Muscle of leg (tissue), 11 donors: ENCODE data around the gene MED19. TPM values are rescaled to one million over a fixed set of nuclear protein-coding genes. Genes with fewer than 3 reads are reported as not detected.
A peak's percentile ranks its signal among the peaks of the same experiment; 100 is the strongest.
"Not testable (repeated sequence)": the region's sequence is repeated elsewhere in the genome, so short reads cannot be mapped to it uniquely, and the experiment has no call there.

Source experiments
- DNase-seq: peaks from one replicate; pipeline ENCODE4 v3.0.0; 2013
- H3K27ac ChIP-seq: one replicate; pipeline ENCODE4 v1.5.1; 2013; ENCODE audit warnings: mild to moderate bottlenecking, low read length, control low read depth
- H3K27me3 ChIP-seq: one replicate; pipeline ENCODE4 v1.6.1; 2013; ENCODE audit warnings: low read length; ENCODE audit not compliant: control insufficient read depth, insufficient read depth
- H3K36me3 ChIP-seq: one replicate; pipeline ENCODE4 v1.6.1; 2013; ENCODE audit warnings: low read length; ENCODE audit not compliant: control insufficient read depth, insufficient read depth
- H3K4me1 ChIP-seq: one replicate; pipeline ENCODE4 v1.6.1; 2013; ENCODE audit warnings: low read length; ENCODE audit not compliant: control insufficient read depth, insufficient read depth
- H3K4me3 ChIP-seq: one replicate; pipeline ENCODE4 v1.5.1; 2013; ENCODE audit warnings: low read length, control low read depth
- H3K9me3 ChIP-seq: replicated peaks from 2 replicates; pipeline ENCODE4 v1.6.1; 2013; ENCODE audit warnings: low read depth, low read length; ENCODE audit not compliant: control insufficient read depth
- WGBS: methylation state at CpG from one replicate; pipeline ENCODE4 v1.1.5; 2013; ENCODE audit warnings: missing lambda C conversion rate; ENCODE audit not compliant: insufficient coverage; 5-methylcytosine and 5-hydroxymethylcytosine counted together
- polyA plus RNA-seq, 8 donors: library from polyadenylated mRNA; unstranded; fragments of 120-200 nt; gene quantifications; one replicate each; pipeline versions ENCODE4 v1.2.1 to v1.2.3, GENCODE V29; 2013; ENCODE audit warnings: inconsistent platforms in 1 of 8, low replicate concordance in 1 of 8; ENCODE audit not compliant: insufficient read length in 8 of 8, insufficient read depth in 1 of 8
- total RNA-seq: library from RNA; stranded (reverse); fragments of 120-200 nt; gene quantifications from one replicate; pipeline ENCODE4 v1.2.4, GENCODE V29; 2013

MED19 gene
- total and polyA plus RNA-seq, 9 donors: 11.3 to 18.9 (median 14.8) TPM

DNA sequence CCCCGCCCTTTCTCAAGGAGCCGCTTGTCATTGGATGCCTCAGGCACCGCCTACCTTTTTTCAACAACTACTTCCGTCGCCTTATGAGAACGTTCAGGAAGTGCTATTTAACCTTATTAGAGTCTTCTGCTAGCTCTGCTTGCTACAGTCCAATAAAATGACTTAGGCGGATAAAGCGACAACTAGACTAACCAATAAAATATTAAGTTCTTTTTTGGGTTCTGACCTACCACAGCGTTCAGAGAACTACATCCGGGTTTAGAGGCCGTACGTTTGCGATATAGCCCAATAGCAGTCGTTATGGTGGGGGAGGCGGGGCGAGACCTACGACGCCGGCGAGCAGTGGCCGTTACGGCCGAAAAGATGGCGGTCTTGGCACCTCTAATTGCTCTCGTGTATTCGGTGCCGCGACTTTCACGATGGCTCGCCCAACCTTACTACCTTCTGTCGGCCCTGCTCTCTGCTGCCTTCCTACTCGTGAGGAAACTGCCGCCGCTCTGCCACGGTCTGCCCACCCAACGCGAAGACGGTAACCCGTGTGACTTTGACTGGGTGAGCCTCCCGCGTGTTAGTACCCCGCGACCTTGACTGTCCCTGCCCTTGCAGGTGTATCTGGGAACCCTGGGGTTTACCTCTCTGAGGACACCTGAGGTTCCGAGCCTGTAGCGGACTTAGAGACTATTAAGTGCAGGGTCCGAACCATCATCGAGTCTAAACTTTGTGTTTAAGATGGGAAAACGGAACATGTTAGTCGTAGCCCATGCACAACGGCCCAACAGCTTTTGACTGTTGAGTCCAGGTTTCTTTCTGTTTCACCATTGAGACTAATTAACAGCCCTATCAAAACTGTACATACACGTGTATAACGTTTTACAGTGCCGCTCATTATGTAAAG, 488 bp upstream of the MED19 start, which contains the start of gene TMX2:
Gene TMX2 (plus strand): TSS at position 338 of the 895 bp plus-strand sequence. CDS start 26 bp downstream, at position 364.
- Histone ChIP-seq H3K27ac (peak within 1 kb of the TSS; percentile 85), H3K4me1 (peaks cover 16% of the 10 kb centered on the region), H3K9me3 (no peaks in the 10 kb centered on the region), H3K36me3 (peaks cover 4% of the 10 kb centered on the region), H3K27me3 (no peaks in the 10 kb centered on the region), H3K4me3 (peak within 1 kb of the TSS; percentile 96)
- 0% methylated on average over 38 of the region's 53 CpGs for WGBS
- DNase-seq: peak; percentile 100

DNA sequence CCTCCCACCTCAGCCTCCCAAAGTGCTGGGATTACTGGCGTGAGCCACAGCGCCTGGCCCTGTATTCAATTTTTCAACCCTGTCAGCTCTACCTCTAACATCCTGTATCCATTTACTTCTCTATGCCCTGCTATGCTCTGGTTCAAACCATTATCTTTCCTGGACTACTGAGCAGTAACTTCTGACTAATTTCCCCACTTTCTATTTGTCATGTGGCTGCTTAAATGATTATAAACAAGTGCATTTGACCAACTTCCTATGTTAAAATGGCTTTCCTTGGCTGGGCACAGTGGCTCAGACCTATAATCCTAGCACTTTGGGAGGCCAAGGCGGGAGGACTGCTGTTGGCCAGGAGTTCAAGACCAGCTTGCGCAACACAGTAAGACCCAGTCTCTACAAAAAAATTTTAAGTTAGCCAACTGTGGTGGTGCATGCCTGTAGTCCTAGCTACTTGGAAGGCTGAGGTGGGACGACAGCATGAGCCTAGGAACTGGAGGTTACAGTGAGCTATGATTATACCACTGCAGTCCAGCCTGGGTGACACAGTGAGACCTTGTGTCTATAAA, 2.1 kb downstream of the MED19 start:
- Histone ChIP-seq H3K27me3 (no peaks in the 10 kb centered on the region), H3K9me3 (no peaks in the 10 kb centered on the region), H3K4me1 (peaks cover 16% of the 10 kb centered on the region), H3K27ac (no peak overlapping the region), H3K36me3 (peaks cover 6% of the 10 kb centered on the region), H3K4me3 (no peak overlapping the region)
- WGBS: 91% methylated on average over 4 of the region's 5 CpGs
- no peak for DNase-seq

DNA sequence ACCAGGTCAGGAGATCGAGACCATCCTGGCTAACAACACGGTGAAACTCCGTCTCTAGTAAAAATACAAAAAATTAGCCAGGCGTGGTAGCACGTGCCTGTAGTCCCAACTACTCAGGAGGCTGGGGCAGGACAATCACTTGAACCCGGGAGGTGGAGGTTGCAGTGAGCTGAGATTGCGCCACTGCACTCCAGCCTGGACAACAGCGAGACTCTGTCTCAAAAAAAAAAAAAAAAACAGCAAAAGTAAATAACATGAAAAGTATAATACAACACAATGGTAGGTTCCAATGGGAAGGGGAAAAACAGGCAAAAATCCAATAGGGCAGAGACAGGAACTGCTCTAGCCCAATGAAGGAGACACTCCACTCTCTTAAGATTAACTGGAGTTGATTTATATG, 6.6 kb downstream of the MED19 start:
- not testable (repeated sequence) for DNase-seq, H3K27me3 ChIP-seq, H3K4me1 ChIP-seq, H3K27ac ChIP-seq, H3K4me3 ChIP-seq, H3K9me3 ChIP-seq
- H3K36me3 ChIP-seq: peaks cover 34% of the 10 kb centered on the region
- no CpG with 5 or more reads among the region's 8 CpGs for WGBS

DNA sequence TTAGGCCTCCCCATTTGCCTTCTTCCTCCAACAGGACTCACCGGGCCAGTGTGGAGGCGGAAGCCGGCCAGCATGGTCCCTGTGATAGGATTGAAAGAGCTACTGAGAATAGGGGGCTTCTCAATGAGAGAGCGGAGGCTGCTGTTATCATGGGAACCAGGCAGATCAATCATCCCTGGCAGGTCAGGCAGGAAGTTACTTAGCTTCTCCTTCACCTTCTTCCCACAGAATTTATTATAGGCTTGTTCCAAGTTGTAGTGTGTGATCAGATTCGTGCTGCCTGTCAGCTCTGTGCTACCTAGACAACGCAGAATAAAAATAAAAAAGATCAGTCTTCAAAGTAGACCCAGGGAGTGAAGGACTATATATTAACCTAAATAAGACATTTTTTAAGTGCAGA, 7.1 kb downstream of the MED19 start:
- H3K4me3 ChIP-seq: no peak overlapping the region
- peaks cover 36% of the 10 kb centered on the region for H3K36me3 ChIP-seq
- no peaks in the 10 kb centered on the region for H3K4me1 ChIP-seq
- no peak overlapping the region for H3K27ac ChIP-seq
- H3K9me3 ChIP-seq: no peaks in the 10 kb centered on the region
- no peaks in the 10 kb centered on the region for H3K27me3 ChIP-seq
- no CpG with 5 or more reads among the region's 6 CpGs for WGBS
- no peak for DNase-seq

DNA sequence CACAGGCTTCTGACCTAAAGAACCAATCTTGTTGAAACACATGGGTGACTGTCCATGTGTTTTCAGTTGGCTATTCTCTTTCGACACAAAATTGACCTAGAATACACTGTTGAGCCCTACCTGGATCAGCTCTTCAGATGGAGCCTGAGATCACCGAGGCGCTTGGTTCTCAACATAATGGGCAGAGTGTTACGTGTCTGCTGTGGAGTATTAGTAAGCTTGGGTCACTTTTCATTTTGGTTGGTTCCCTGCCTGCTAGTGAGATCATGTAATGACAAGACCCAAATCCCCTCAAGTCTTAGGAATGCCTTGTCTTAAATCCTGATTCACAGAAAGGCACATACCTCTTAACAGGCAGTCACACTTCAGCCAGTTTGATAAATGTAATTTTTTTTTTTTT, 8.7 kb downstream of the MED19 start:
- H3K4me1 ChIP-seq: no peaks in the 10 kb centered on the region
- no peak overlapping the region for H3K27ac ChIP-seq
- H3K9me3 ChIP-seq: no peaks in the 10 kb centered on the region
- H3K4me3 ChIP-seq: no peak overlapping the region
- H3K36me3 ChIP-seq: peaks cover 50% of the 10 kb centered on the region
- DNase-seq: no peak
- WGBS: no CpG with 5 or more reads among the region's 4 CpGs
- no peaks in the 10 kb centered on the region for H3K27me3 ChIP-seq

DNA sequence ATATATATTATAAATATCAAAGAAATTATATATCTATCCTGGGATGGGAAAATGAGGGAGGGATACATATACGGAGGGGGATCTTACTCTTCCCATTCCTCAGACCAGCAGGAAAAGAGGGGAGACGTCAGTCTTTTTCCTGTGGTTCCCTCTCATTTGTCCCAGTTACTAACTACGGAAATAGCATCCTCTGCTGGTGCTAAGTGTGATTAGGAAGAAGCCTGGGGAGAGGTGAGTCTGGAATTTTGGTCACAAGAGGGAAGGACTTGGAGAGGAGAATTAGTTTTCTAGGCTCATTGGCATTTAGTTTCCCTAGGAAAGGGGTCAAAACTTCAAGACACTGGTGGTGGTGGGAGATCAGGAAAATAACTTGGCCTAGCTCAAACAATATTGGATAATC, 11.6 kb downstream of the MED19 start:
- no CpG with 5 or more reads among the region's 3 CpGs for WGBS
- no peak for DNase-seq
- H3K36me3 ChIP-seq: peaks cover 68% of the 10 kb centered on the region

DNA sequence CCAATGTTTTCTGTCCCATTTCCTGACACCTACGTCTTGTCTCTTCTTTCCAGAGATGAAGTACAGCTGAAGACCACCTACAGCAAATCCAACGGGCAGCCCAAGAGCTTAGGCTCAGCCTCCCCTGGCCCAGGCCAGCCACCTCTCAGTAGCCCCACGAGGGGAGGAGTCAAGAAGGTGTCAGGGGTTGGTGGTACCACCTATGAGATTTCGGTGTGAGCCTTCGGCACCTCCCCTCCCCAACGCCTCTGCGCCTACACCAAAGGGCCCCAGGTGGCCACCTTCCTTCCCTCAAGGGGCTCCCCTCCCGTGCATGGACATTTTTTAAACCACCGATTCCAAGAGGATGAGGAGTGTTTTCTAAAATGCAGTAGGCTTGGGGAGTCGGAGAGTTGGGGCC, 12.2 kb downstream of the MED19 start:
- WGBS: 47% methylated on average over 2 of the region's 10 CpGs
- no peak overlapping the region for H3K27ac ChIP-seq
- no peaks in the 10 kb centered on the region for H3K4me1 ChIP-seq
- no peak for DNase-seq
- H3K36me3 ChIP-seq: peaks cover 71% of the 10 kb centered on the region
- H3K9me3 ChIP-seq: no peaks in the 10 kb centered on the region
- no peak overlapping the region for H3K4me3 ChIP-seq
- H3K27me3 ChIP-seq: no peaks in the 10 kb centered on the region

More for the DNA sequence above, 11.6 kb downstream of the MED19 start:
- H3K4me3 ChIP-seq: no peak overlapping the region
- no peaks in the 10 kb centered on the region for H3K27me3 ChIP-seq
- no peak overlapping the region for H3K27ac ChIP-seq
- no peaks in the 10 kb centered on the region for H3K9me3 ChIP-seq
- H3K4me1 ChIP-seq: no peaks in the 10 kb centered on the region

DNA sequence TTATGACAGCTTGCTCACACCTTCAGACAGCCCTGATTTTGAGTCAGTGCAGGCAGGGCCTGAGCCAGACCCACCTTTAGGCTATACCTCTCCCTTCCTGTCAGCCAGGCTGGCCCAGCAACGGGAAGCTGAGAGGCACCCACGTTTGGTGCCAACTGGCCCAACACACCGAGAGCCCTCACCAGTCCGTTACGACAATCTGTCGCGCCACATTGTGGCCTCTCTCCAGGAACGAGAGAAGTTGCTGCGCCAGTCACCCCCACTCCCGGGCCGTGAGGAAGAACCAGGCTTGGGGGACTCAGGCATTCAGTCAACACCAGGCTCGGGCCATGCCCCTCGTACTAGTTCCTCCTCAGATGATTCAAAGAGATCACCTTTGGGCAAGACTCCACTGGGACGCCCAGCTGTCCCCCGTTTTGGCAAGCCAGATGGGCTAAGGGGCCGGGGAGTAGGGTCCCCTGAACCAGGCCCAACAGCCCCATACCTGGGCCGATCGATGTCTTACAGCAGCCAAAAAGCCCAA, 13.1 kb downstream of the MED19 start:
- H3K36me3 ChIP-seq: peaks cover 70% of the 10 kb centered on the region
- no peaks in the 10 kb centered on the region for H3K9me3 ChIP-seq
- H3K27me3 ChIP-seq: no peaks in the 10 kb centered on the region
- H3K27ac ChIP-seq: no peak overlapping the region
- no peaks in the 10 kb centered on the region for H3K4me1 ChIP-seq
- 88% methylated on average over 16 of the region's 18 CpGs for WGBS
- H3K4me3 ChIP-seq: no peak overlapping the region
- DNase-seq: no peak

DNA sequence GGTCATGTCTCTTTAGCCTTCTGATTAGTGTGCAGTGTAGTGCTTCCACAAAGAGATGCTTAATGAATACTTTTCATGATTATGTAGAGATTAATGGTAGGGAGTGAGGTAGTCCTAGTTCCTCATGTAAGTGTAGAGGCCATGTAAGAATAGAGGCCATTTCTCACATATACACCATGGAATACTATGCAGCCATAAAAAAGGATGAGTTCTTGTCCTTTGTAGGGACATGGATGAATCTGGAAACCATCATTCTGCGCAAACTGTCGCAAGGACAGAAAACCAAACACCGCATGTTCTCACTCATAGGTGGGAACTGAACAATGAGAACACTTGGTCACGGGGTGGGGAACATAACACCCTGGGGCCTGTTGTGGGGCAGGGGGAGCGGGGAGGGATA, 21.5 kb downstream of the MED19 start:
- H3K9me3 ChIP-seq, H3K4me3 ChIP-seq, H3K27me3 ChIP-seq, DNase-seq, H3K4me1 ChIP-seq, H3K27ac ChIP-seq: not testable (repeated sequence)
- 100% methylated on average over 3 of the region's 5 CpGs for WGBS
- peaks cover 66% of the 10 kb centered on the region for H3K36me3 ChIP-seq

DNA sequence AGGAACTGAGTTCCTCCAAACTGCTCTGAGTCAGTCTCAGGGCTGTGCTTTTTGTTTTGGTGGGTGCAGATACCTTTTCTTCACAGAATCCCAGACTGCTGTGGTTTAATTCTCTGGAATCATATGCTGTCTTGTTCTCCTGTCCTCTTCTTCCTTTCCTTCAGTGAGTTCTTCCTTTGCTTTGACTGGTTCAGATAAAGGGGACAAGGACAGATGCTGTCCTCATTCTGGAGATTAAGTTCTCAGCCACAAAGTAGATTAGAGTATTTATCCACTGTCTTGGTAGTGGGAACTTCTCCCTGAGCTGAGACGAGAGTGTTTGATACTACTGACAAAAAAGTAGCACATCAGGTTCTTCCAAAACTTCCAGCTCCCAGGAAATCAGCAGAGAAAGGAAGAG, 30.8 kb downstream of the MED19 start:
- peaks cover 52% of the 10 kb centered on the region for H3K36me3 ChIP-seq

More for the DNA sequence above, 30.8 kb downstream of the MED19 start:
- WGBS: 57% methylated on average over 1 of the region's 1 CpG
- H3K9me3 ChIP-seq: no peaks in the 10 kb centered on the region
- no peak for DNase-seq
- H3K27ac ChIP-seq: no peak overlapping the region
- H3K27me3 ChIP-seq: no peaks in the 10 kb centered on the region
- H3K4me3 ChIP-seq: no peak overlapping the region
- H3K4me1 ChIP-seq: no peaks in the 10 kb centered on the region
